ENCODE data around the gene OR5H14. TPM values are rescaled to one million over a fixed set of nuclear protein-coding genes. Genes with fewer than 3 reads are reported as not detected.
A peak's percentile ranks its signal among the peaks of the same experiment; 100 is the strongest.
"Not testable (repeated sequence)": the region's sequence is repeated elsewhere in the genome, so short reads cannot be mapped to it uniquely, and the experiment has no call there.

The OR5H14 gene
- under 1 TPM in 1 of 2 donors, not detected in 1; 0.07 TPM for total RNA-seq

DNA sequence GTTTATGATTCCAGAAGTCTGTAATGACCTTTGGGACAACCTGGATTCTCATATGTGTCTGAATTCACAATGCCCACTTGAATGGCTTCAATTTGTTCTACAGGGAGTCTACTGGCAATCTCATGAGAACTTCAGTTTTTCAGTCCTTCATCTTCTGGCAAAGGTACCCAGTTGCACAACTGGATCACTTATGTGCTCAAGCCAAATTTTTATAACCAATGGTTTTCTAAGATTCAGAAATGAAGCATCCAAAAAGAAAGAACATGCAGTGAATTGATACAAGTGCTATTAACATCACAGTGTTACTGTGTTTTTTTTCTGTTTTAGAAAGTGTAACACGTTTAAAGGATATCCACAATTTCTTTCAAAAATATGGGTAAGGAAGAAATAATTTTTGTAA is at the start of gene OR5H14:
Gene OR5H14 (plus strand): TSS at position 301 of the 400 bp plus-strand sequence. CDS start 1,907 bp downstream, outside the sequence.
- H3K27ac Mint-ChIP-seq, result peak within 1 kb of the TSS in 1 of 2 donors; percentile 22
- no peaks in the 10 kb centered on the region for H3K36me3 Mint-ChIP-seq
- no peaks in the 10 kb centered on the region for H3K4me1 Mint-ChIP-seq (ENCODE audit: low read depth in 2 of 2)
- no peaks in the 10 kb centered on the region for H3K27me3 Mint-ChIP-seq
- ATAC-seq, result no peak
- H3K4me3 Mint-ChIP-seq, result no peak within 1 kb of the TSS
- H3K9me3 Mint-ChIP-seq, result peaks cover 8% of the 10 kb centered on the region
- DNase-seq (ENCODE audit: low spot score), result no peak

DNA sequence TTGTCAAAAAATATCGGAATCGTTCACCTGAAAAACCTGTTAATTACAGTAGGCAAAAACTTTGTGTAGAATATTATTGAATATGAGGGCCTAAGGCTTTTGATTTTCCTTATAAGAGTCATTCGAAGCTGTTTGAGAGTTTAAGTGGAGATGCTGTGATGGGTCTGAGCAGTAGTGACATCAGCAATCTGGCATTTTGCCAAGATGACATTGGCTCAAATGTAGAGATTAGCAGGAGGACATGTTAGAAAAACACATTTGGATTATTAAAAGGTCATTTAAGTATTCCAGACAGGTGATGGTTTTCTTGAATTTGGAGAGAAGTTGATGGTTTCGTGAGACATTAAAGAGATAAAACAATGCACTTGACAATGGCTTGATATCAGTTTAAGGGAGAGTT is 47.4 kb upstream of the OR5H14 start:
- peaks cover 0 to 6% of the 10 kb centered on the region in 2 donors for H3K27me3 Mint-ChIP-seq
- no peak for ATAC-seq

DNA sequence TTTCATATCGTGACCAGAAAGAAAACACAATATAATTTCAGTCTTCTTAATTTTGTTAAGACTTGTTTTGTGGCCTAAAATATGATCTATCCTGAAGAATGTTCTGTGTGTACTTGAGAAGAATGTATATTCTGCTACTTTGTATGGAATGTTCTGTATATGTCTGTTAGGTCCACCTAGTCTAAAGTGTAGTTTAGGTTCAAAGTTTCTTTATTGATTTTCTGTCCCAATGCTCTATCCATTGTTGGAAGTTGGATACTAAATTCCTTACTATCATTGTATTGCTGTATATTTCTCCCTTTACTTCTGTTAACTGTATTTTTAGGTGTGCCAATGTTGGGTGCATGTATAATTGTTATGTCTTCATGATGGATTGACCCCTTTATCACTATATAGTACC is 39.1 kb upstream of the OR5H14 start:
- Mint-ChIP-seq H3K4me1 (ENCODE audit: low read depth in 2 of 2) (no peaks in the 10 kb centered on the region), H3K9me3 (peaks cover 8% of the 10 kb centered on the region), H3K27me3 (no peaks in the 10 kb centered on the region), H3K36me3 (no peaks in the 10 kb centered on the region), H3K27ac (no peak overlapping the region), H3K4me3 (no peak overlapping the region)
- ATAC-seq (no peak), DNase-seq (ENCODE audit: low spot score) (no peak)

More for the DNA sequence above, 47.4 kb upstream of the OR5H14 start:
- Mint-ChIP-seq H3K4me3 (no peak overlapping the region), H3K9me3 (no peaks in the 10 kb centered on the region), H3K4me1 (ENCODE audit: low read depth in 2 of 2) (no peaks in the 10 kb centered on the region), H3K27ac (no peak overlapping the region), H3K36me3 (no peaks in the 10 kb centered on the region)
- DNase-seq (ENCODE audit: low spot score), result no peak

DNA sequence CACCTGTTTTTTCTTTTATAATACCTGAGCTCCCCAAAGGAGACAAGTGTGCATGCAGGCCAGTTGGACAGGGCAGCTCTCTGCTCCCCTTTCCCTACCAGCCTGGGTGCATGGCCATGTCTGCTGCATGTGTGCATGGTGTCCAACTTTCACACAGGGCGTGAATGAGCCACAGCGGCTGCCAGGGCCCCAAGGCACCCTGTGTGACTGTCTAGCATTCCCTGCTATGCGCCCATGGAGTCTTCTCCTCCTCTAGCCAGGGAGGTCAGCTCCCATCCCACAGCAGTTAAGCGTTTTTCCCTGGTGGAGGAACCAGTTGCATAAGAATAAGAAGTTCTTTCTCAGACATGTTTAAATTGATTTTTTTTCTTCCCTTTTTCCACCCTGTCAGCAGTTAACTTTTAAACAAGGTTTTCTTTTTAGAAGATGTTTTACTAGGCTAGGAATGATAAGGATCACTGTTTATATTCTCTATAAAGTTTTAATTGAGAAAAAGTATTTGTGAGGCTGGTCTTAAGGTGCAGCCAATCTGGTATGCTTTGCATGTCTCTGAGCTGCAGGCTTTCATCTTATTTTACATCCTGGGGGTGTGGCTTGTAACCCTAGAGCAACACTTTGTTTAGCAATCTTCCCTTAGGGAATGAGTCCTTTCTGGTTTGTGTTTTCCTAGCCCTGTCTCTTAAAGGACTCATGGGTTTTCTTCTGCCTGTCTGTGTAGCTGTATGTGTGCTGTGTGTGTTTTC is 37.3 kb upstream of the OR5H14 start:
- Mint-ChIP-seq H3K4me1 (ENCODE audit: low read depth in 2 of 2) (no peaks in the 10 kb centered on the region), H3K36me3 (no peaks in the 10 kb centered on the region), H3K4me3 (no peak overlapping the region), H3K27me3 (no peaks in the 10 kb centered on the region), H3K9me3 (peaks cover 11% of the 10 kb centered on the region), H3K27ac (no peak overlapping the region)
- DNase-seq (ENCODE audit: low spot score), result no peak
- no peak for ATAC-seq

DNA sequence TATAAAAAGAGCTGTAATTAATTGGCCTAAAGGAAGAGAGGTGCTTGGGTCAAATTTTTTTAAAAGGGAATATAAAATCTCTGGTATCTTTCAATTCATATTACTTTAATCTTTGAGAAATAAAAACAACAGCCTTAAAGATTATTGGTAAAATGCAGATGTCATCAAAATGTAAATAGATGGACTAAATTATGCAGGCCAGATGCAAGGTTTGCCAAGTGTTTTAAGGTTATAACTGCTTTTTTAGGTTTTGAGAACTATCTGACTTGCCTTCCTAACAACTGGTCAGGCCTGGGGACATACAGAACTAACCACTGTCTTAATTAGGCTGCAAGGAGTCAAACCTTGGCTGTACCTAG is 36.8 kb upstream of the OR5H14 start:
- Mint-ChIP-seq H3K27ac (no peak overlapping the region), H3K36me3 (no peaks in the 10 kb centered on the region), H3K4me1 (ENCODE audit: low read depth in 2 of 2) (no peaks in the 10 kb centered on the region), H3K4me3 (no peak overlapping the region), H3K9me3 (peaks cover 11% of the 10 kb centered on the region), H3K27me3 (no peaks in the 10 kb centered on the region)
- DNase-seq (ENCODE audit: low spot score), result no peak
- no peak for ATAC-seq

DNA sequence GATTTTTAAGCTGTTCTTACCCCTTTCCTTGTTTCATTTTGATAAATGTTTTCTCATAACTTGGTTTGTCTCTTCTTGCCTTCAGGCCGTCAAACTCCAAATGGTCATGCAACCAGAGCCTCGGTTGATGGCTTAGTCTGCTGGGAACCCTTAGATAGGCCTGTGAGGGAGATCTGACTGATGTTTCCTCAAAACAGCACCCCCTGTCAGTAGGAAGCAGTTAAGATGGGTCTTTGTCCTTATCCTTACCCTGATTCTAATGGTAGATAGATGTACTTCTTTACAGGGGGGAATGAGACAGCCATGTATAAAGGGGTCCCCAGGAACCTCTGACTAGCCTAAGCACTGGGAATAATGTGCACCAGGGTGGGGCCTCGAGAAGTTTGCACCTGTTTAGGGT is 33.0 kb upstream of the OR5H14 start:
- Mint-ChIP-seq H3K9me3 (peaks cover 9% of the 10 kb centered on the region), H3K27me3 (no peaks in the 10 kb centered on the region), H3K27ac (no peak overlapping the region), H3K4me3 (no peak overlapping the region), H3K4me1 (ENCODE audit: low read depth in 2 of 2) (no peaks in the 10 kb centered on the region), H3K36me3 (no peaks in the 10 kb centered on the region)
- DNase-seq (ENCODE audit: low spot score) (no peak), ATAC-seq (no peak)

DNA sequence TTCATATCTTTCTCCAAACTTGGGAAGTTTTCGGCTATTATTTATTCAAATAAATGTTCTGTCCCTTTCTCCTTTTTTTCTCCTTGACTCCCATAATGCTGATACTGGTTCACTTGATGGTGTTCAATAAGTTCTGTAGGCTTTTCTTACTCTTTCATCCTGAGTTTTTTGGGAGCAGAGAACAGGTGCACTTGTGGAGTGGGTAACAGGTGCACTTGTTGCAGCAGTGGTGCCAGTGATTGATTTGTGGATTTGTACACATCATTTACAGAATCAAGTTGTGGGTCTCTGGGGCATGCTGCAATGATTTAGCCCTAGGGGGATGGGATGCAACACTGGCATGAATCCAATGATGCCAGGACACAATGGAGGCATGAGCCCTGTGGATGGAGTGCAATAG is 31.6 kb upstream of the OR5H14 start:
- H3K27ac Mint-ChIP-seq, result no peak overlapping the region
- H3K4me1 Mint-ChIP-seq (ENCODE audit: low read depth in 2 of 2), result no peaks in the 10 kb centered on the region
- peaks cover 9% of the 10 kb centered on the region for H3K9me3 Mint-ChIP-seq
- H3K36me3 Mint-ChIP-seq, result no peaks in the 10 kb centered on the region
- DNase-seq (ENCODE audit: low spot score) (no peak), ATAC-seq (no peak)
- H3K27me3 Mint-ChIP-seq, result no peaks in the 10 kb centered on the region
- H3K4me3 Mint-ChIP-seq, result no peak overlapping the region

DNA sequence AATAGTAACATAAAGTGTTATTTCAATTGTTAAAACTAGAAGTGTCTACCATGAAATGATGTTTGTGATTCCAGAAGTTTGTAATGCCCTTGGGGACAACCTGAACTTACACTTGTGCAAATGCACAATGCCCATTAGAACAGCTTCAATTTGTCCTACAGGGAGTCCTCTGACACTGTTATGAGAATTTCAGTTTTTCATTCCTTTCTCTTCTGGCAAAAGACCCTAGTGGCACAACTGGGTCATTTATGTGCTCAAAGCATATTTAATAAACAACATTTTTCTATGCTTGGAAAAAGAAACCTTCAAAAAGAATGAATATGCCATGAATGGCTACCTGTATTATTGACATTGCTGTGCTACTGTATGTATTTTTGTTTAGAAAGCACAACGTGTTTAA is 16.9 kb upstream of the OR5H14 start, which contains the start of gene OR5H1:
Gene OR5H1 (plus strand): TSS at position 301 of the 400 bp plus-strand sequence. CDS start 1,977 bp downstream, outside the sequence.
- Mint-ChIP-seq H3K4me3 (no peak within 1 kb of the TSS), H3K4me1 (ENCODE audit: low read depth in 2 of 2) (no peaks in the 10 kb centered on the region), H3K36me3 (no peaks in the 10 kb centered on the region), H3K27ac (no peak within 1 kb of the TSS), H3K9me3 (peaks cover 6% of the 10 kb centered on the region), H3K27me3 (no peaks in the 10 kb centered on the region)
- ATAC-seq (no peak), DNase-seq (ENCODE audit: low spot score) (no peak)

DNA sequence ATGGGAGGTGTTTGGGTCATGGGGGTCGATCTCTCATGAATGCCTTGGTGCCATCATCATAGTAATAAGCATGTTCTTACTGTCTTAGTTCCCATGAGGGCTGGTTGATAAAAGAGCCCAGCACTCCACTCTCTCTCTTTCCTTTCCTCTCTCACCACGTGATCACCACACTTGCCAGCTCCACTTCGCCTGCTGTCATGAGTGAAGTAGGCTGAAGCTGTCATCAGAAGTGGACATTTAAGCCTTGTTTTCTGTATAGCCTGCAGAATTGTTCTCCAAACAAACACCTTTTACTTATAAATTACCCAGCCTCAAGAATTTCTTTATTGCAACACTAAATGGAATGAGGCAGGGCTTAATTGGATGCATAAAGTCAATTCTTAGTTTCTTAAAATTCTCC is 10.6 kb upstream of the OR5H14 start:
- H3K27me3 Mint-ChIP-seq, result no peaks in the 10 kb centered on the region
- H3K9me3 Mint-ChIP-seq, result peaks cover 4% of the 10 kb centered on the region
- no peak overlapping the region for H3K27ac Mint-ChIP-seq
- no peaks in the 10 kb centered on the region for H3K4me1 Mint-ChIP-seq (ENCODE audit: low read depth in 2 of 2)
- DNase-seq (ENCODE audit: low spot score), result no peak
- H3K4me3 Mint-ChIP-seq, result no peak overlapping the region
- no peak for ATAC-seq
- no peaks in the 10 kb centered on the region for H3K36me3 Mint-ChIP-seq

DNA sequence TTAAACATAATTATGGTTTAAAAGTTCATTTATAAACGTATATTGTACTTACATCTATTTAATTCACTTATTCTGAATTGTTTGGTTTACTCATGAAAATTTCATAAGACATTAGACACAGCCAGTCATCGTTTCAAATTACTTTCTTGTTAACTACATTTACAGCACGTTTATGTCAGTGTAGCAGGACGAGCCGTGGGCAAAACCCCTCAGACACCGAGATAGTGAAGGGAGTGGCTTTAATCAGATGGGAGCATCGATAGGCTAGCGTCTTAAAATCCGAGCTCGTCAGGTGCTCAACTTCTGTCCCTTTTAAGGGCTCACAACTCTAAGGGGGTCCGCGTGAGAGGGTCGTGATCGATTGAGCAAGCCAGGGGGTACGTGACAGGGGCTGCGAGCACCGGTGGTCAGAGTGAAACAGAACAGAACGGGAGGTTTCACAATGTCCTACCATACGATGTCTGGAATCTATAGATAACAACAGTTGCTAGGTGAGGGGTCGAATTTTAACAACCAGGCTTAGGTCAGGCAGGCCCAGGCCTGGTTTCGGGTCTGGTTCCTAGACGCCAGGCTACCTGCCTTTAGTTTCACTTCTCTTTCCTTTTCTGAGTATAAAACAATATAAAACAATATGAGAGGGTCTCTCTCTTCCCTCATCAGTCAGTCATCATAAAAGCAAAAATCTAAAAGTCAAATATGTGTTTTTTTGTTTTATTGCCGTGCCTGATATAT is 9.3 kb upstream of the OR5H14 start:
- not testable (repeated sequence) for H3K9me3 Mint-ChIP-seq; H3K27ac Mint-ChIP-seq; H3K4me1 Mint-ChIP-seq (ENCODE audit: low read depth in 2 of 2); H3K27me3 Mint-ChIP-seq; H3K4me3 Mint-ChIP-seq; ATAC-seq; DNase-seq (ENCODE audit: low spot score); H3K36me3 Mint-ChIP-seq

DNA sequence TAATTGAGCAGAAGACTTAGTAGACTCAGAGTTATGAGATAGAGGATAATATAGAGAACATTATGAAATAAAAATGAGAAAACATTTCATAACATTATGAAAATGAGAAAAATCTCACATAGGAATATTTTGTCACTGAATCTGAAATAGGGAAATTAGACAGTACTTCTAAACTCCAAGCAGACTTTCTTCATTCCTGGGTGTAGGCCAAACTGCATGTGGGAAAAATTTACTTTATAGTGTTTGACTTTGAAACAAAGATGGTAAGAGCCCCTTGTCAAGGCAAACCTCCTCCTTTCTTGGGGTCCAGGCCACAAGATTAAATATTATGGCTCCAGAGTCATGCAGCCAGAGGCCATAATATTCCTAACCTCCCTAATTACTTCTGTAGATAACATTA is 6.7 kb upstream of the OR5H14 start:
- Mint-ChIP-seq H3K4me1 (ENCODE audit: low read depth in 2 of 2) (no peaks in the 10 kb centered on the region), H3K27ac (no peak overlapping the region), H3K4me3 (no peak overlapping the region), H3K27me3 (no peaks in the 10 kb centered on the region), H3K9me3 (peaks cover 5% of the 10 kb centered on the region), H3K36me3 (no peaks in the 10 kb centered on the region)
- DNase-seq (ENCODE audit: low spot score) (no peak), ATAC-seq (no peak)

DNA sequence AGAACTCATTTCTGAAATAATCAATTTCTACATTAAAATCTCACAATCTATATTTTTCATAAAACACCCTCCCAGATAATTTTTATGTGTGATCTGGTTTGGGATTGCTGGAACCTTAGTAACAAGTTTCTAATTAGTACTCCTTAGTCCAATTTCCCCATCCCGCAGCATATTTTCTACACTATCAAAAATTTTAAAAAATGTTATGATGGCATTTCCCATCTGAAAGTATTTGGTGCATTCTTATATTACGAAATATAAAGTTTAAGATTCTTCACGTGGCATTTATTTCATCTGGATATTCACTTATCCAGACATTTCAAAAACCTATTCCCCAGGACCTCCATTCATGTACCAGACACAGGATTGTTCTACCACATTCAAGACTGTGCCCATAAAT is 1.5 kb downstream of the OR5H14 start:
- H3K27me3 Mint-ChIP-seq, result no peaks in the 10 kb centered on the region
- DNase-seq (ENCODE audit: low spot score) (no peak), ATAC-seq (no peak)
- H3K9me3 Mint-ChIP-seq, result peaks cover 3% of the 10 kb centered on the region
- no peak overlapping the region for H3K27ac Mint-ChIP-seq
- no peaks in the 10 kb centered on the region for H3K36me3 Mint-ChIP-seq
- H3K4me3 Mint-ChIP-seq, result no peak overlapping the region
- H3K4me1 Mint-ChIP-seq (ENCODE audit: low read depth in 2 of 2), result no peaks in the 10 kb centered on the region

DNA sequence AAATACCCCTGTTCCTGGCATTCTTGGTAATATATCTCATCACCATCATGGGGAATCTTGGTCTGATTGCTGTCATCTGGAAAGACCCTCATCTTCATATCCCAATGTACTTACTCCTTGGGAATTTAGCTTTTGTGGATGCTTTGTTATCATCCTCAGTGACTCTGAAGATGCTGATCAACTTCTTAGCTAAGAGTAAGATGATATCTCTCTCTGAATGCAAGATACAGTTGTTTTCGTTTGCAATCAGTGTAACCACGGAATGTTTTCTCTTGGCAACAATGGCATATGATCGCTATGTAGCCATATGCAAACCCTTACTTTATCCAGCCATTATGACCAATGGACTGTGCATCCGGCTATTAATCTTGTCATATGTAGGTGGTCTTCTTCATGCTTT is 2.2 kb downstream of the OR5H14 start:
- H3K4me1 Mint-ChIP-seq (ENCODE audit: low read depth in 2 of 2); DNase-seq (ENCODE audit: low spot score); H3K27me3 Mint-ChIP-seq; H3K4me3 Mint-ChIP-seq; H3K27ac Mint-ChIP-seq; ATAC-seq; H3K9me3 Mint-ChIP-seq; H3K36me3 Mint-ChIP-seq: not testable (repeated sequence)

DNA sequence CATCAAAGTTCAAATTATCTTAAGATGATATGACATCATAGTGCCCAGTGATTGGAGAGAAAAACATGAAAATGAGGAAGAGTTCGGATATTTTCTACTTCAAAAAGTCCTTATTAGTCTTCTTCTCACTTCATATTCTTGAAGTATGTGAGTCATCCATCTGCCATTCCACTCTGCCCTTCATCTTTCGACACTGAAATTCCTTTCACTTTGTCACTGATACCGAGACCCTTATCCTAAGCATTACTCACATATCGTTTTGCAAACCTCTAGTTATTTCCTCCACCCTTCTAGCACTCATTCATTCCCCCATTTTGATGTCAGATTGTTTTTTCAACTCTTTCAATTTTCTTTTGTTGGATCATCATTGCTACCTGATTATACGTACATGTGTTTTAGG is 4.0 kb downstream of the OR5H14 start:
- H3K4me3 Mint-ChIP-seq, result no peak overlapping the region
- no peaks in the 10 kb centered on the region for H3K36me3 Mint-ChIP-seq
- H3K4me1 Mint-ChIP-seq (ENCODE audit: low read depth in 2 of 2), result no peaks in the 10 kb centered on the region
- no peak overlapping the region for H3K27ac Mint-ChIP-seq
- ATAC-seq (no peak), DNase-seq (ENCODE audit: low spot score) (no peak)
- H3K9me3 Mint-ChIP-seq, result peaks cover 3% of the 10 kb centered on the region
- H3K27me3 Mint-ChIP-seq, result no peaks in the 10 kb centered on the region

Data from natural killer cell treated with Interleukin-12 subunit alpha and Interleukin-12 subunit beta and Interleukin-15 and Interleukin-18, amount 100 ng/mL, for 72 hours (primary cell).